ENCODE results near the gene PWP1.

- no peak for TF ChIP-seq NFRKB (IDR thresholded peaks at IDR 0.05)
- TF ChIP-seq BHLHE40 (IDR thresholded peaks at IDR 0.05; ENCODE audit: borderline replicate concordance), result no peak
- no peak for TF ChIP-seq ELF4 (IDR thresholded peaks at IDR 0.05)
- TF ChIP-seq SP1 (IDR thresholded peaks at IDR 0.05), result no peak
- no peak for TF ChIP-seq FOXK2 (IDR thresholded peaks at IDR 0.05)
- TF ChIP-seq CTBP1 (IDR thresholded peaks at IDR 0.05; ENCODE audit: borderline replicate concordance), result no peak
- TF ChIP-seq TARDBP (IDR thresholded peaks at IDR 0.05), result no peak
- TF ChIP-seq FOXM1 (IDR thresholded peaks at IDR 0.05; ENCODE audit: borderline replicate concordance), result no peak
- no peak for TF ChIP-seq ZNF384 (IDR thresholded peaks at IDR 0.05)
- TF ChIP-seq L3MBTL2 (conservative IDR thresholded peaks at IDR 0.05), result no peak
- TF ChIP-seq PKNOX1 (IDR thresholded peaks at IDR 0.05), result no peak
- TF ChIP-seq FOXA1 (IDR thresholded peaks at IDR 0.05), result no peak
- TF ChIP-seq ARNT (IDR thresholded peaks at IDR 0.05), result no peak
Observed at GRCh38 chr12:107670999-107671643, 14.5 kb upstream of the PWP1 start.

Data from HEK293T (cell line).